ENCODE measurements around the gene SP2. TPM values are rescaled to one million over a fixed set of nuclear protein-coding genes. Genes with fewer than 3 reads are reported as not detected.

SP2 gene
- total and polyA plus RNA-seq, 2 of the 13 experiments (the other 11 are each of a cell fraction or from before 2014, with no cell fraction given) = 1.4 to 4.8 TPM

DNA sequence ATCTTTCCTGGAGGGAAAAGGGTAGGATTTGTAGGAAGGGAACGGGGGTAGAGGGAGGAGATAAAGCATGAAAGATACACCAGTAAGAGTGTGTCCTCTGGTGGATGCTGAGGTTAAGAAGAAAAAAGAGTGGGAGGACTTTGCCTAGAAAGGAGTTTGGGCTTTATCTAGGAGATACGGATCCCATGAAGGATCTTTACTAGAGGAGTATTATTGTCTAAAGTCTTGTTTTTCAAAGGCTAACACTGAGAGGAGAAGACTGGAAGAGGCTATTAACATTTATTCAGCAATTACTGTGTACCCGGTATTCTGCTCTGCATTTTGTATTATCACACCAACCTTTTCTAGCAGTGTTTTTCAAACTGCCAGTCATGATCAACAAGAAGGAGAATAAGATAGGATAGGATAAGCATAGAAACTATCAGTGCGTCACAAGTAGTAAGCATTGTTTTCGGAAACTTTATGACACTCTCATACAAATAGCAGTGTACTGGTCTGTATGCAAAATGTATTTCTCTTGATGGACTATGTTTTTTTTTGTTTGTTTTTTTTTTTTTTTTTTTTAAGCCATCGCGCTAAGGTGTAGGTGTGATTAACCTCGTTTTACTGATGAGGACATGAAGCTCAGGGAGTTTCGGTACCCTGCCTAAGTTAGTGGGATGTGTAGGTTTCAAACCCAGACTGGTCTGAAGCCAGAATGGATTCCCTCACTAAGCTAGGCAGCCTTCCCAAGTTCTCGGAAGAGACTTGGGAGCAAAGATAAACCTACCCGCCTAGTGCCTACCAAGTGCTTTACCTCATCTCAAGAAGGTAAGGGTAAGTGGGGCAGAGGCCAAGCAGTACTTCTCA lies 1.3 kb upstream of the SP2 start (continued):
- TF ChIP-seq, protein P1, sequence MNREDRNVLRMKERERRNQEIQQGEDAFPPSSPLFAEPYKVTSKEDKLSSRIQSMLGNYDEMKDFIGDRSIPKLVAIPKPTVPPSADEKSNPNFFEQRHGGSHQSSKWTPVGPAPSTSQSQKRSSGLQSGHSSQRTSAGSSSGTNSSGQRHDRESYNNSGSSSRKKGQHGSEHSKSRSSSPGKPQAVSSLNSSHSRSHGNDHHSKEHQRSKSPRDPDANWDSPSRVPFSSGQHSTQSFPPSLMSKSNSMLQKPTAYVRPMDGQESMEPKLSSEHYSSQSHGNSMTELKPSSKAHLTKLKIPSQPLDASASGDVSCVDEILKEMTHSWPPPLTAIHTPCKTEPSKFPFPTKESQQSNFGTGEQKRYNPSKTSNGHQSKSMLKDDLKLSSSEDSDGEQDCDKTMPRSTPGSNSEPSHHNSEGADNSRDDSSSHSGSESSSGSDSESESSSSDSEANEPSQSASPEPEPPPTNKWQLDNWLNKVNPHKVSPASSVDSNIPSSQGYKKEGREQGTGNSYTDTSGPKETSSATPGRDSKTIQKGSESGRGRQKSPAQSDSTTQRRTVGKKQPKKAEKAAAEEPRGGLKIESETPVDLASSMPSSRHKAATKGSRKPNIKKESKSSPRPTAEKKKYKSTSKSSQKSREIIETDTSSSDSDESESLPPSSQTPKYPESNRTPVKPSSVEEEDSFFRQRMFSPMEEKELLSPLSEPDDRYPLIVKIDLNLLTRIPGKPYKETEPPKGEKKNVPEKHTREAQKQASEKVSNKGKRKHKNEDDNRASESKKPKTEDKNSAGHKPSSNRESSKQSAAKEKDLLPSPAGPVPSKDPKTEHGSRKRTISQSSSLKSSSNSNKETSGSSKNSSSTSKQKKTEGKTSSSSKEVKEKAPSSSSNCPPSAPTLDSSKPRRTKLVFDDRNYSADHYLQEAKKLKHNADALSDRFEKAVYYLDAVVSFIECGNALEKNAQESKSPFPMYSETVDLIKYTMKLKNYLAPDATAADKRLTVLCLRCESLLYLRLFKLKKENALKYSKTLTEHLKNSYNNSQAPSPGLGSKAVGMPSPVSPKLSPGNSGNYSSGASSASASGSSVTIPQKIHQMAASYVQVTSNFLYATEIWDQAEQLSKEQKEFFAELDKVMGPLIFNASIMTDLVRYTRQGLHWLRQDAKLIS (CRISPR knock-in tag; IDR thresholded peaks at IDR 0.05) = no peak
- TF ChIP-seq ZMYM4 (CRISPR knock-in tag; IDR thresholded peaks at IDR 0.05) (0 out of 2 replicates have a peak, but pooled peaks have one; percentile 18), HOMEZ (CRISPR knock-in tag; IDR thresholded peaks at IDR 0.05; ENCODE audit: low read depth) (no peak), DRAP1 (CRISPR knock-in tag; IDR thresholded peaks at IDR 0.05) (no peak), NCOA1 (CRISPR knock-in tag; IDR thresholded peaks at IDR 0.05) (0 out of 2 replicates have a peak, but pooled peaks have one; percentile 50), MTF2 (CRISPR knock-in tag; IDR thresholded peaks at IDR 0.05; ENCODE audit: borderline replicate concordance) (peak; percentile 83; the same call in 1 of the 2 replicates), XRCC5 (optimal IDR thresholded peaks at IDR 0.05; ENCODE audit: low read length) (no peak), TARDBP (CRISPR knock-in tag; IDR thresholded peaks at IDR 0.05) (no peak), ARNT (IDR thresholded peaks at IDR 0.05) (no peak), ZNF891 (CRISPR knock-in tag; IDR thresholded peaks at IDR 0.05) (no peak), FOXK1 (CRISPR knock-in tag; IDR thresholded peaks at IDR 0.05; ENCODE audit: borderline replicate concordance, low read depth) (no peak), ZNF101 (CRISPR knock-in tag; IDR thresholded peaks at IDR 0.05; ENCODE audit: borderline replicate concordance, low read depth) (0 out of 2 replicates have a peak, but pooled peaks have one; percentile 9), MIXL1 (CRISPR knock-in tag; IDR thresholded peaks at IDR 0.05) (no peak), ZBTB49 (CRISPR knock-in tag; IDR thresholded peaks at IDR 0.05; ENCODE audit: borderline replicate concordance) (no peak), ZNF550 (CRISPR knock-in tag; IDR thresholded peaks at IDR 0.05; ENCODE audit: borderline replicate concordance) (no peak)
- TF ChIP-seq, protein P2, sequence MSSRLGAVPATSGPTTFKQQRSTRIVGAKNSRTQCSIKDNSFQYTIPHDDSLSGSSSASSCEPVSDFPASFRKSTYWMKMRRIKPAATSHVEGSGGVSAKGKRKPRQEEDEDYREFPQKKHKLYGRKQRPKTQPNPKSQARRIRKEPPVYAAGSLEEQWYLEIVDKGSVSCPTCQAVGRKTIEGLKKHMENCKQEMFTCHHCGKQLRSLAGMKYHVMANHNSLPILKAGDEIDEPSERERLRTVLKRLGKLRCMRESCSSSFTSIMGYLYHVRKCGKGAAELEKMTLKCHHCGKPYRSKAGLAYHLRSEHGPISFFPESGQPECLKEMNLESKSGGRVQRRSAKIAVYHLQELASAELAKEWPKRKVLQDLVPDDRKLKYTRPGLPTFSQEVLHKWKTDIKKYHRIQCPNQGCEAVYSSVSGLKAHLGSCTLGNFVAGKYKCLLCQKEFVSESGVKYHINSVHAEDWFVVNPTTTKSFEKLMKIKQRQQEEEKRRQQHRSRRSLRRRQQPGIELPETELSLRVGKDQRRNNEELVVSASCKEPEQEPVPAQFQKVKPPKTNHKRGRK (CRISPR knock-in tag; IDR thresholded peaks at IDR 0.05) = 0 out of 2 replicates have a peak, but pooled peaks have one; percentile 39

All from HepG2 (cell line).